LNCAP (cell line): ENCODE results near the gene SLC37A4.

Experiments
- CTCF ChIP-seq: fragments of 450-650 bp; IDR thresholded peaks from 2 replicates; pipeline ENCODE4 v1.5.1; 2017; ENCODE audit warnings: mild to moderate bottlenecking

Gene SLC37A4

GRCh38 chr11:119048644-119049043, 18.0 kb upstream of the SLC37A4 start:
- no peak for TF ChIP-seq CTCF

GRCh38 chr11:119047205-119047604, 16.5 kb upstream of the SLC37A4 start:
- TF ChIP-seq CTCF: no peak

GRCh38 chr11:119046489-119046888, 15.8 kb upstream of the SLC37A4 start:
- TF ChIP-seq CTCF: no peak

GRCh38 chr11:119044708-119045107, 14.0 kb upstream of the SLC37A4 start:
- TF ChIP-seq CTCF: no peak

GRCh38 chr11:119042927-119043326, 12.2 kb upstream of the SLC37A4 start:
- TF ChIP-seq CTCF: no peak

- TF ChIP-seq CTCF: no peak
Observed at GRCh38 chr11:119041821-119042514, 11.3 kb upstream of the SLC37A4 start.

DNA sequence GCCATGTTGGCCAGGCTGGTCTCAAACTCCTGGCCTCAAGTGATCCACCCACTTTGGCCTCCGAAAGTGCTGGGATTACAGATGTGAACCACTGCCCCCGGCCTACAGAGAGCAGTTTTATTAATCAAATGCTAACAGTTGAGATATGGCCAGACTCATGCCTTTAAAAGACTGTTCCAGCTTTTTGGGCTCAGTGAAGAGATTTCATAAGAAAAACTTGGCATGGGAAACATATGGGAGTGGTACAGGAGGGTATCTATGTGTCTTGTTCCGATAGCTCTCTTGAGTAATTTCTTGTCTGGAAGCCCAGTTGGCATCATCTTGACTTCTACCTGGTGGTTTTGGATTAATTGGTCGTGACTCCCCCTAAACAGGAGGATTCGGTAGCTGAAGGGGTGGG, 8.2 kb upstream of the SLC37A4 start:
- no peak for TF ChIP-seq CTCF

GRCh38 chr11:119034813-119035212, 4.1 kb upstream of the SLC37A4 start:
- no peak for TF ChIP-seq CTCF
